ENCODE measurements around the gene LHCGR. TPM values are rescaled to one million over a fixed set of nuclear protein-coding genes. Genes with fewer than 3 reads are reported as not detected.

The LHCGR gene
- polyA plus RNA-seq, 1 of the 3 experiments (the other 2 are of a cell fraction): not detected

- H2AFZ ChIP-seq (ENCODE audit: low read depth): no peak overlapping the region
- ChIA-PET CTCF (no interaction called here), POLR2A (no interaction called here)
- H3K9me3 ChIP-seq: no peaks in the 10 kb centered on the region
- H3K27me3 ChIP-seq (ENCODE audit: insufficient read depth): no peaks in the 10 kb centered on the region
- DNase-seq: no peak
- 36% methylated on average over 13 of the region's 13 CpGs for WGBS (ENCODE audit: low lambda C conversion rate)
- H3K4me1 ChIP-seq (ENCODE audit: control insufficient read depth in 1 of 2, insufficient read depth in 2 of 2, low read depth in 1 of 2, low read length in 1 of 2): no peaks in the 10 kb centered on the region
- no peak overlapping the region for H3K4me2 ChIP-seq
- H3F3A ChIP-seq (replicated peaks; ENCODE audit: insufficient read depth): no peaks in the 10 kb centered on the region
- no peaks in the 10 kb centered on the region for H3K36me3 ChIP-seq (replicated peaks in 1 of 2; ENCODE audit: control insufficient read depth in 1 of 2, insufficient read depth in 2 of 2, low read length in 1 of 2)
- no peaks in the 10 kb centered on the region for H3K79me2 ChIP-seq (ENCODE audit: insufficient read depth)
- no peak overlapping the region for H3K27ac ChIP-seq (ENCODE audit: low read depth in 2 of 2, low read length in 1 of 2)
- no peak for TF ChIP-seq JUND (IDR thresholded peaks at IDR 0.05)
- no peak for TF ChIP-seq PBX3 (IDR thresholded peaks at IDR 0.05)
- TF ChIP-seq TCF12 (IDR thresholded peaks at IDR 0.05): no peak
- TF ChIP-seq MXI1 (IDR thresholded peaks at IDR 0.05; ENCODE audit: low read depth, low read length): no peak
- TF ChIP-seq POLR2AphosphoS5 (IDR thresholded peaks at IDR 0.05; ENCODE audit: low read depth, low read length): no peak
- TF ChIP-seq, protein P1, sequence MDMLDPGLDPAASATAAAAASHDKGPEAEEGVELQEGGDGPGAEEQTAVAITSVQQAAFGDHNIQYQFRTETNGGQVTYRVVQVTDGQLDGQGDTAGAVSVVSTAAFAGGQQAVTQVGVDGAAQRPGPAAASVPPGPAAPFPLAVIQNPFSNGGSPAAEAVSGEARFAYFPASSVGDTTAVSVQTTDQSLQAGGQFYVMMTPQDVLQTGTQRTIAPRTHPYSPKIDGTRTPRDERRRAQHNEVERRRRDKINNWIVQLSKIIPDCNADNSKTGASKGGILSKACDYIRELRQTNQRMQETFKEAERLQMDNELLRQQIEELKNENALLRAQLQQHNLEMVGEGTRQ (IDR thresholded peaks at IDR 0.05; ENCODE audit: borderline replicate concordance, low read depth, low read length): no peak
- TF ChIP-seq FOXJ3 (CRISPR knock-in tag; IDR thresholded peaks at IDR 0.05): no peak
- TF ChIP-seq, protein P2, sequence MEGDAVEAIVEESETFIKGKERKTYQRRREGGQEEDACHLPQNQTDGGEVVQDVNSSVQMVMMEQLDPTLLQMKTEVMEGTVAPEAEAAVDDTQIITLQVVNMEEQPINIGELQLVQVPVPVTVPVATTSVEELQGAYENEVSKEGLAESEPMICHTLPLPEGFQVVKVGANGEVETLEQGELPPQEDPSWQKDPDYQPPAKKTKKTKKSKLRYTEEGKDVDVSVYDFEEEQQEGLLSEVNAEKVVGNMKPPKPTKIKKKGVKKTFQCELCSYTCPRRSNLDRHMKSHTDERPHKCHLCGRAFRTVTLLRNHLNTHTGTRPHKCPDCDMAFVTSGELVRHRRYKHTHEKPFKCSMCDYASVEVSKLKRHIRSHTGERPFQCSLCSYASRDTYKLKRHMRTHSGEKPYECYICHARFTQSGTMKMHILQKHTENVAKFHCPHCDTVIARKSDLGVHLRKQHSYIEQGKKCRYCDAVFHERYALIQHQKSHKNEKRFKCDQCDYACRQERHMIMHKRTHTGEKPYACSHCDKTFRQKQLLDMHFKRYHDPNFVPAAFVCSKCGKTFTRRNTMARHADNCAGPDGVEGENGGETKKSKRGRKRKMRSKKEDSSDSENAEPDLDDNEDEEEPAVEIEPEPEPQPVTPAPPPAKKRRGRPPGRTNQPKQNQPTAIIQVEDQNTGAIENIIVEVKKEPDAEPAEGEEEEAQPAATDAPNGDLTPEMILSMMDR (IDR thresholded peaks at IDR 0.05): no peak
- no peak for TF ChIP-seq USF1 (IDR thresholded peaks at IDR 0.05; ENCODE audit: borderline replicate concordance, low read depth)
- TF ChIP-seq MEF2A (IDR thresholded peaks at IDR 0.05; ENCODE audit: borderline replicate concordance, low read depth): no peak
- no peak for TF ChIP-seq RAD21 (IDR thresholded peaks at IDR 0.05; ENCODE audit: low read length)
- no peak for TF ChIP-seq FOSL2 (IDR thresholded peaks at IDR 0.05; ENCODE audit: borderline replicate concordance, low read depth)
- TF ChIP-seq FOXM1 (IDR thresholded peaks at IDR 0.05; ENCODE audit: low read depth): no peak
- no peak for TF ChIP-seq TEAD4 (IDR thresholded peaks at IDR 0.05; ENCODE audit: borderline replicate concordance, insufficient read depth)
- H3K4me3 ChIP-seq (ENCODE audit: low read depth in 2 of 2, low read length in 1 of 2): no peak overlapping the region
- H3K9ac ChIP-seq: no peak overlapping the region
- H3K9me2 ChIP-seq: no peaks in the 10 kb centered on the region
- H4K20me1 ChIP-seq (ENCODE audit: insufficient read depth): no peaks in the 10 kb centered on the region
Measured at GRCh38 chr2:48790407-48791170, 35.1 kb upstream of the LHCGR start.
